Hepatocyte (in vitro differentiated cells): ENCODE data around the gene KIF25.

ENCODE experiments used
- EZH2 ChIP-seq: fragments of 200-600 bp; sonication (generic); IDR thresholded peaks from 2 replicates; pipeline ENCODE4 v1.6.1; 2016; ENCODE audit warnings: antibody characterized with exemption, mild to moderate bottlenecking, borderline replicate concordance
- EZH2phosphoT487 ChIP-seq: fragments of 200-600 bp; sonication (generic); IDR thresholded peaks from one replicate; pipeline ENCODE4 v1.6.1; 2018; ENCODE audit warnings: antibody characterized with exemption, mild to moderate bottlenecking, low read depth, moderate library complexity; ENCODE audit not compliant: unreplicated experiment, severe bottlenecking
- TF ChIP-seq, protein P1 (sequence below): fragments of 200-600 bp; sonication (generic); IDR thresholded peaks from 2 replicates; pipeline ENCODE4 v1.5.1; 2016; ENCODE audit warnings: antibody characterized with exemption, mild to moderate bottlenecking; ENCODE audit not compliant: poor library complexity

DNA sequence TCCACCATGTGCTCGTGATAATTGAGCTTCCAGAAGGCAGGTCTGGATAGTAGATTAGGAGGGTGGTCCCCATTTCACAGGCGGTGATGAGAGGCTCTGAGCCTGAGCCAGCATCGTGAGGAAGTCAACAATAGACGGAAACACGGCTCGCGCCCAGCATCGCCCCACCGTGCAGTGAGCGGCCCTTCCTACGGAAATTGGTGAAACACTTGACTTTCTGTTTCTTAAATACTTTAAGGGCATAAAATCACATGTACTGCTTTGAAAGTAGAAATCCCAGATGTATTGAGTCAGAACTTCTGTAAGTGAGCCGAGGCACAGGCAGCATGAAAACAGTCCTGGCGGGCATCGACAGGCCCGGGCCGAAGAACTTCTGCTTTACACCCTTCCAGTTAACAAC is 4.3 kb upstream of the KIF25 start:
- no peak for TF ChIP-seq EZH2
- TF ChIP-seq, protein P1, sequence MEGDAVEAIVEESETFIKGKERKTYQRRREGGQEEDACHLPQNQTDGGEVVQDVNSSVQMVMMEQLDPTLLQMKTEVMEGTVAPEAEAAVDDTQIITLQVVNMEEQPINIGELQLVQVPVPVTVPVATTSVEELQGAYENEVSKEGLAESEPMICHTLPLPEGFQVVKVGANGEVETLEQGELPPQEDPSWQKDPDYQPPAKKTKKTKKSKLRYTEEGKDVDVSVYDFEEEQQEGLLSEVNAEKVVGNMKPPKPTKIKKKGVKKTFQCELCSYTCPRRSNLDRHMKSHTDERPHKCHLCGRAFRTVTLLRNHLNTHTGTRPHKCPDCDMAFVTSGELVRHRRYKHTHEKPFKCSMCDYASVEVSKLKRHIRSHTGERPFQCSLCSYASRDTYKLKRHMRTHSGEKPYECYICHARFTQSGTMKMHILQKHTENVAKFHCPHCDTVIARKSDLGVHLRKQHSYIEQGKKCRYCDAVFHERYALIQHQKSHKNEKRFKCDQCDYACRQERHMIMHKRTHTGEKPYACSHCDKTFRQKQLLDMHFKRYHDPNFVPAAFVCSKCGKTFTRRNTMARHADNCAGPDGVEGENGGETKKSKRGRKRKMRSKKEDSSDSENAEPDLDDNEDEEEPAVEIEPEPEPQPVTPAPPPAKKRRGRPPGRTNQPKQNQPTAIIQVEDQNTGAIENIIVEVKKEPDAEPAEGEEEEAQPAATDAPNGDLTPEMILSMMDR: no peak
- TF ChIP-seq EZH2phosphoT487: no peak
